HepG2 (cell line): ENCODE results near the gene PSMD6. TPM values are rescaled to one million over a fixed set of nuclear protein-coding genes. Genes with fewer than 3 reads are reported as not detected.

Experiments used
- EZH2 ChIP-seq: conservative IDR thresholded peaks from 2 replicates; pipeline ENCODE4 v1.6.1; 2012; ENCODE audit warnings: mild to moderate bottlenecking, low read depth, low read length, moderate library complexity
- FOXJ3 ChIP-seq: sonication (generic); formaldehyde crosslinking; IDR thresholded peaks from 2 replicates; pipeline ENCODE4 v1.4.0; 2020; ENCODE audit warnings: missing genetic modification reagents, mild to moderate bottlenecking, borderline replicate concordance
- GATA4 ChIP-seq: sonication (generic); IDR thresholded peaks from 2 replicates; pipeline ENCODE4 v1.6.1; 2016; ENCODE audit warnings: antibody characterized with exemption, low read depth, borderline replicate concordance
- GZF1 ChIP-seq: sonication (generic); formaldehyde crosslinking; IDR thresholded peaks from 2 replicates; pipeline ENCODE4 v1.5.1; 2020; ENCODE audit warnings: mild to moderate bottlenecking, missing genetic modification reagents
- MXD4 ChIP-seq: IDR thresholded peaks from 2 replicates; pipeline ENCODE4 v1.6.1; 2016; ENCODE audit warnings: mild to moderate bottlenecking, missing biosample characterization, missing genetic modification reagents
- PAX8 ChIP-seq: sonication (generic); formaldehyde crosslinking; IDR thresholded peaks from 2 replicates; pipeline ENCODE4 v1.8.0; 2022; ENCODE audit warnings: mild to moderate bottlenecking, missing genetic modification reagents, borderline replicate concordance
- TCF7 ChIP-seq: sonication (generic); IDR thresholded peaks from 2 replicates; pipeline ENCODE4 v1.6.1; 2016; ENCODE audit warnings: antibody characterized with exemption, low read depth
- ZKSCAN1 ChIP-seq: fragments of 150-350 bp; IDR thresholded peaks from 2 replicates; pipeline ENCODE4 v1.6.1; 2014; ENCODE audit warnings: low read length
- ZKSCAN5 ChIP-seq: sonication (generic); formaldehyde crosslinking; IDR thresholded peaks from 2 replicates; pipeline ENCODE4 v1.5.1; 2020; ENCODE audit warnings: mild to moderate bottlenecking, missing genetic modification reagents
- ZNF160 ChIP-seq: sonication (generic); formaldehyde crosslinking; IDR thresholded peaks from 2 replicates; pipeline ENCODE4 v1.8.0; 2022; ENCODE audit warnings: mild to moderate bottlenecking, inconsistent platforms, missing genetic modification reagents
- ZNF660 ChIP-seq: sonication (generic); formaldehyde crosslinking; IDR thresholded peaks from 2 replicates; pipeline ENCODE4 v1.5.1; 2020; ENCODE audit warnings: mild to moderate bottlenecking, low read depth, missing genetic modification reagents, borderline replicate concordance
- ZNF7 ChIP-seq: IDR thresholded peaks from 2 replicates; pipeline ENCODE4 v1.6.1; 2016; ENCODE audit warnings: missing biosample characterization, missing genetic modification reagents
- ZNF766 ChIP-seq: sonication (generic); formaldehyde crosslinking; IDR thresholded peaks from 2 replicates; pipeline ENCODE4 v1.5.0; 2020; ENCODE audit warnings: missing genetic modification reagents, borderline replicate concordance
- polyA plus RNA-seq, 8 experiments: library from polyadenylated mRNA; depleted of rRNA in 3 of 8; stranded (reverse) in 7 of 8; unstranded in 1 of 8; fragments of >200 nt; fragmentation: Illumina TruSeq in 4 of 8; extraction: Trizol in 4 of 8; gene quantifications; 2 replicates each; pipeline versions ENCODE4 v1.2.1 to v1.2.3, GENCODE V29; 2011 to 2016; ENCODE audit warnings: low read depth in 4 of 8, missing spikeins in 1 of 8, mixed read lengths in 1 of 8; ENCODE audit not compliant: insufficient read depth in 1 of 8
- total RNA-seq, 5 experiments: library from RNA; depleted of rRNA; stranded (reverse); fragments of >200 nt; fragmentation: Illumina TruSeq; extraction: Trizol; gene quantifications; 2 replicates each; pipeline ENCODE4 v1.2.3, GENCODE V29; 2016; ENCODE audit warnings: low read depth in 1 of 5
- TF ChIP-seq, protein P1 (sequence below): IDR thresholded peaks from 2 replicates; pipeline ENCODE4 v1.6.1; 2016
- TF ChIP-seq, protein P2 (sequence below): IDR thresholded peaks from 2 replicates; pipeline ENCODE4 v1.6.1; 2016; ENCODE audit warnings: missing compliant biosample characterization, missing genetic modification reagents, borderline replicate concordance
- TF ChIP-seq, protein P3 (sequence below): sonication (generic); formaldehyde crosslinking; conservative IDR thresholded peaks from 2 replicates; pipeline ENCODE4 v1.4.0; 2020; ENCODE audit warnings: missing genetic modification reagents
- TF ChIP-seq, protein P4 (sequence below): sonication (generic); formaldehyde crosslinking; IDR thresholded peaks from 2 replicates; pipeline ENCODE4 v1.8.0; 2022; ENCODE audit warnings: missing genetic modification reagents, low read depth, mild to moderate bottlenecking, borderline replicate concordance
- TF ChIP-seq, protein P5 (sequence below): sonication (generic); formaldehyde crosslinking; IDR thresholded peaks from 2 replicates; pipeline ENCODE4 v1.8.0; 2023; ENCODE audit warnings: mild to moderate bottlenecking, missing genetic modification reagents
- TF ChIP-seq, protein P6 (sequence below): sonication (generic); formaldehyde crosslinking; IDR thresholded peaks from 2 replicates; pipeline ENCODE4 v1.8.1; 2023; ENCODE audit warnings: missing genetic modification reagents, mild to moderate bottlenecking, borderline replicate concordance

The PSMD6 gene
- total and polyA plus RNA-seq, 2 of the 13 experiments (the other 11 are each of a cell fraction or from before 2014, with no cell fraction given) = 36.8 to 117 TPM

DNA sequence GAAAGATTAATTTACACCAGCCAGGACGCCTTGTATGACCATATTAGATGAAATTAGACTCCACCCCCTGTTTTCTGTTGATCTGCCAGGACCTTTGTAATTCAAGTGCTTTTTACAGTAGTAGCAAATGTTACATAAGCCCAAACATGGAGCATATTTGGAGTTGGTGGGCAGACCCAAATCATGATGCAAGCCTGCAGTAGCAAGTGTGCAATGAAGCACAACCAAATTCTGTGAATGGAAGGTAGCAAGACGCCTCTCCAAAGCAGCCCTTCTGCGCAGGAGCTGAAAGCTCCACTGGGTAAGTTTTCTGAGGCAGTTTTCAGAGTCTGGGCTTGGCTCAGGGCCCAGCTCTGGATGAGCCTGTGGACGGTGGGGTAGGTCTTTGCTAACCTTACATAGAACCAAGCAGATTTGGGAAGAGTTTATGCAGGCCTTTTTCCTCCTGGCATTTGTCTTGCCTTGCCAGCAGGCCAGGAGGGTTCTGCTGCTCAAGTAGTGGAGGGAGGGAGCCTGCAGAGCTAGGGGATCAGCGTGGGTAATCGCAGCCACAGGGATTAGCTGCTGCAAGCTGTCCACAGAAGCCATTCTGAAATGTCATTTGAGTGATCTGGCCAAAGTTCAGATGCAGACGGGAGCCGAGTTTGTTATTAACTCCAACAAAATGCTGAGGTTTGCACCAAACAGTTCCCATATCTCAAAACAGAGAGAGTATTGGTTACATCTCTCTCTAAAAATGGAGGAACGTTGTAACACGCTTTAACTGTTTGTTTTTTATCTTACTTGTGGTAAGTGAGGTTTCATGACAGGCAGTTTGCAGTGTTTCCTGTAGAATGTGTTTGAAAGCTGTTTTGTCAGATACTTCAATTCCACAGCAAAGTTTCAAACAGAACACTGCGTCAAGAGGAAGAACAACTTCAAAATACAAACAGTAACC is 55.4 kb downstream of the PSMD6 start (continued):
- TF ChIP-seq, protein P1, sequence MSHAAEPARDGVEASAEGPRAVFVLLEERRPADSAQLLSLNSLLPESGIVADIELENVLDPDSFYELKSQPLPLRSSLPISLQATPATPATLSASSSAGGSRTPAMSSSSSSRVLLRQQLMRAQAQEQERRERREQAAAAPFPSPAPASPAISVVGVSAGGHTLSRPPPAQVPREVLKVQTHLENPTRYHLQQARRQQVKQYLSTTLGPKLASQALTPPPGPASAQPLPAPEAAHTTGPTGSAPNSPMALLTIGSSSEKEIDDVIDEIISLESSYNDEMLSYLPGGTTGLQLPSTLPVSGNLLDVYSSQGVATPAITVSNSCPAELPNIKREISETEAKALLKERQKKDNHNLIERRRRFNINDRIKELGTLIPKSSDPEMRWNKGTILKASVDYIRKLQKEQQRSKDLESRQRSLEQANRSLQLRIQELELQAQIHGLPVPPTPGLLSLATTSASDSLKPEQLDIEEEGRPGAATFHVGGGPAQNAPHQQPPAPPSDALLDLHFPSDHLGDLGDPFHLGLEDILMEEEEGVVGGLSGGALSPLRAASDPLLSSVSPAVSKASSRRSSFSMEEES (CRISPR knock-in tag) = no peak
- TF ChIP-seq, protein P2, sequence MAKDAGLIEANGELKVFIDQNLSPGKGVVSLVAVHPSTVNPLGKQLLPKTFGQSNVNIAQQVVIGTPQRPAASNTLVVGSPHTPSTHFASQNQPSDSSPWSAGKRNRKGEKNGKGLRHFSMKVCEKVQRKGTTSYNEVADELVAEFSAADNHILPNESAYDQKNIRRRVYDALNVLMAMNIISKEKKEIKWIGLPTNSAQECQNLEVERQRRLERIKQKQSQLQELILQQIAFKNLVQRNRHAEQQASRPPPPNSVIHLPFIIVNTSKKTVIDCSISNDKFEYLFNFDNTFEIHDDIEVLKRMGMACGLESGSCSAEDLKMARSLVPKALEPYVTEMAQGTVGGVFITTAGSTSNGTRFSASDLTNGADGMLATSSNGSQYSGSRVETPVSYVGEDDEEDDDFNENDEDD (CRISPR knock-in tag) = 0 out of 2 replicates have a peak, but pooled peaks have one; percentile 9
- TF ChIP-seq, protein P3, sequence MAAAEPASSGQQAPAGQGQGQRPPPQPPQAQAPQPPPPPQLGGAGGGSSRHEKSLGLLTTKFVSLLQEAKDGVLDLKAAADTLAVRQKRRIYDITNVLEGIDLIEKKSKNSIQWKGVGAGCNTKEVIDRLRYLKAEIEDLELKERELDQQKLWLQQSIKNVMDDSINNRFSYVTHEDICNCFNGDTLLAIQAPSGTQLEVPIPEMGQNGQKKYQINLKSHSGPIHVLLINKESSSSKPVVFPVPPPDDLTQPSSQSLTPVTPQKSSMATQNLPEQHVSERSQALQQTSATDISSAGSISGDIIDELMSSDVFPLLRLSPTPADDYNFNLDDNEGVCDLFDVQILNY (CRISPR knock-in tag) = no peak
- TF ChIP-seq PAX8 (CRISPR knock-in tag) (no peak), GATA4 (no peak), ZKSCAN5 (CRISPR knock-in tag) (0 out of 2 replicates have a peak, but pooled peaks have one; percentile 59), TCF7 (no peak), ZKSCAN1 (no peak), ZNF160 (CRISPR knock-in tag) (no peak), EZH2 (no peak), ZNF7 (CRISPR knock-in tag) (no peak), GZF1 (CRISPR knock-in tag) (no peak), ZNF660 (CRISPR knock-in tag) (no peak), FOXJ3 (CRISPR knock-in tag) (peak; percentile 49; the same call in 1 of the 2 replicates), MXD4 (CRISPR knock-in tag) (no peak), ZNF766 (no peak)
- TF ChIP-seq, protein P4, sequence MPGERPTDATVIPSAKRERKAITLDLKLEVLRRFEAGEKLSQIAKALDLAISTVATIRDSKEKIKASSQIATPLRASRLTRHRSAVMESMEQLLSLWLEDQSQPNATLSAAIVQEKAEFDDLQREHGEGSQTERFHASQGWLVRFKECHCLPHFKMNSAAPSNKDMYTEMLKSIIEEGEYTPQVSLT (CRISPR knock-in tag) = no peak
- TF ChIP-seq, protein P5, sequence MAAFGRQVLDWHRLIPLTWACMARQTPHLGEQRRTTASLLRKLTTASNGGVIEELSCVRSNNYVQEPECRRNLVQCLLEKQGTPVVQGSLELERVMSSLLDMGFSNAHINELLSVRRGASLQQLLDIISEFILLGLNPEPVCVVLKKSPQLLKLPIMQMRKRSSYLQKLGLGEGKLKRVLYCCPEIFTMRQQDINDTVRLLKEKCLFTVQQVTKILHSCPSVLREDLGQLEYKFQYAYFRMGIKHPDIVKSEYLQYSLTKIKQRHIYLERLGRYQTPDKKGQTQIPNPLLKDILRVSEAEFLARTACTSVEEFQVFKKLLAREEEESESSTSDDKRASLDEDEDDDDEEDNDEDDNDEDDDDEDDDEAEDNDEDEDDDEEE (CRISPR knock-in tag) = no peak; the same call in 1 of the 2 replicates
- TF ChIP-seq, protein P6, sequence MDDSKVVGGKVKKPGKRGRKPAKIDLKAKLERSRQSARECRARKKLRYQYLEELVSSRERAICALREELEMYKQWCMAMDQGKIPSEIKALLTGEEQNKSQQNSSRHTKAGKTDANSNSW = no peak
